Ascending aorta (tissue), 2 donors: ENCODE data around the gene NUBPL. TPM values are rescaled to one million over a fixed set of nuclear protein-coding genes. Genes with fewer than 3 reads are reported as not detected.

Source experiments
- DNase-seq, 2 donors: peaks; one replicate each; pipeline ENCODE4 v3.0.0-alpha.2; 2019; ENCODE audit warnings: low spot score in 2 of 2
- H3K27ac ChIP-seq, 2 donors: fragments of 200-600 bp; sonication (generic); one replicate each; pipeline ENCODE4 v1.5.1; 2016 to 2017; ENCODE audit warnings: mild to moderate bottlenecking in 1 of 2
- H3K27me3 ChIP-seq: fragments of 200-600 bp; sonication (generic); one replicate; pipeline ENCODE4 v1.5.1; 2017
- H3K36me3 ChIP-seq, 2 donors: fragments of 200-600 bp; sonication (generic); one replicate each; pipeline ENCODE4 v1.5.1; 2016
- H3K4me1 ChIP-seq, 2 donors: fragments of 200-600 bp; sonication (generic); one replicate each; pipeline ENCODE4 v1.5.1; 2016 to 2017; ENCODE audit warnings: mild to moderate bottlenecking in 1 of 2
- H3K4me3 ChIP-seq, 2 donors: fragments of 200-600 bp; sonication (generic); one replicate each; pipeline ENCODE4 v1.5.1; 2016 to 2017; ENCODE audit warnings: mild to moderate bottlenecking in 1 of 2
- H3K9me3 ChIP-seq, 2 donors: fragments of 200-600 bp; sonication (generic); one replicate each; pipeline ENCODE4 v1.5.1; 2016
- intact Hi-C: fragments of 100-400 bp; cut with DNase I; formaldehyde crosslinking; loops from one replicate; pipeline ENCODE4 v1.15.1; 2023
- total RNA-seq: library from RNA; depleted of rRNA; stranded (reverse); fragments of >200 nt; gene quantifications from one replicate; pipeline ENCODE4 v1.1.0, GENCODE V29; 2016
- TF ChIP-seq, protein P1 (sequence below), 3 experiments: fragments of 200-600 bp in 2 of 3; fragments of 450-650 bp in 1 of 3; sonication (generic) in 2 of 3; IDR thresholded peaks; one replicate each; pipeline ENCODE4 v1.5.1; 2016 to 2019; ENCODE audit warnings: antibody characterized with exemption in 3 of 3, mild to moderate bottlenecking in 1 of 3, moderate library complexity in 1 of 3

NUBPL gene
- total RNA-seq, 1 donor from 2014 or later = 1.7 TPM

DNA sequence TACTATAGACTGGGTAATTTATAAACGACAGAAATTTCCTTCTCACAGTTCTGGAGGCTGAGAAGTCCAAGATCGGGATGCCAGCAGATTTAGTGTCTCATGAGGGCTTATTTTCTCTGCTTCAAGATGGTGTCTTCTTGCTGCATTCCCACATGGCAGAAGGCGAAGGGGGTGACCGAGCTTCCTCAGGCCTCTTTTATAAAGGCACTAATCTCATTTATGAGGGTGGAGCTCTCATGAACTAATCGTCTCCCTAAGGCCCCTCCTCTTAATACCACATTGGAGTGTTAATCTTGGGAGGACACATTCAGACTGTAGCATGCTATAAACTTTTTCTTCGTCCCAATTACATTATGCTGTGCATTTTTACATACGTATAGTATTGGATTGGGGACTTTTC is 315.5 kb downstream of the NUBPL start:
- intact Hi-C loops = no loop called here
- H3K4me1 ChIP-seq = no peaks in the 10 kb centered on the region
- no peaks in the 10 kb centered on the region for H3K9me3 ChIP-seq
- TF ChIP-seq, protein P1, sequence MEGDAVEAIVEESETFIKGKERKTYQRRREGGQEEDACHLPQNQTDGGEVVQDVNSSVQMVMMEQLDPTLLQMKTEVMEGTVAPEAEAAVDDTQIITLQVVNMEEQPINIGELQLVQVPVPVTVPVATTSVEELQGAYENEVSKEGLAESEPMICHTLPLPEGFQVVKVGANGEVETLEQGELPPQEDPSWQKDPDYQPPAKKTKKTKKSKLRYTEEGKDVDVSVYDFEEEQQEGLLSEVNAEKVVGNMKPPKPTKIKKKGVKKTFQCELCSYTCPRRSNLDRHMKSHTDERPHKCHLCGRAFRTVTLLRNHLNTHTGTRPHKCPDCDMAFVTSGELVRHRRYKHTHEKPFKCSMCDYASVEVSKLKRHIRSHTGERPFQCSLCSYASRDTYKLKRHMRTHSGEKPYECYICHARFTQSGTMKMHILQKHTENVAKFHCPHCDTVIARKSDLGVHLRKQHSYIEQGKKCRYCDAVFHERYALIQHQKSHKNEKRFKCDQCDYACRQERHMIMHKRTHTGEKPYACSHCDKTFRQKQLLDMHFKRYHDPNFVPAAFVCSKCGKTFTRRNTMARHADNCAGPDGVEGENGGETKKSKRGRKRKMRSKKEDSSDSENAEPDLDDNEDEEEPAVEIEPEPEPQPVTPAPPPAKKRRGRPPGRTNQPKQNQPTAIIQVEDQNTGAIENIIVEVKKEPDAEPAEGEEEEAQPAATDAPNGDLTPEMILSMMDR (IDR thresholded peaks at IDR 0.05) = no peak
- no peaks in the 10 kb centered on the region for H3K27me3 ChIP-seq
- H3K36me3 ChIP-seq = no peaks in the 10 kb centered on the region
- H3K4me3 ChIP-seq = no peak overlapping the region
- no peak overlapping the region for H3K27ac ChIP-seq
- no peak for DNase-seq

DNA sequence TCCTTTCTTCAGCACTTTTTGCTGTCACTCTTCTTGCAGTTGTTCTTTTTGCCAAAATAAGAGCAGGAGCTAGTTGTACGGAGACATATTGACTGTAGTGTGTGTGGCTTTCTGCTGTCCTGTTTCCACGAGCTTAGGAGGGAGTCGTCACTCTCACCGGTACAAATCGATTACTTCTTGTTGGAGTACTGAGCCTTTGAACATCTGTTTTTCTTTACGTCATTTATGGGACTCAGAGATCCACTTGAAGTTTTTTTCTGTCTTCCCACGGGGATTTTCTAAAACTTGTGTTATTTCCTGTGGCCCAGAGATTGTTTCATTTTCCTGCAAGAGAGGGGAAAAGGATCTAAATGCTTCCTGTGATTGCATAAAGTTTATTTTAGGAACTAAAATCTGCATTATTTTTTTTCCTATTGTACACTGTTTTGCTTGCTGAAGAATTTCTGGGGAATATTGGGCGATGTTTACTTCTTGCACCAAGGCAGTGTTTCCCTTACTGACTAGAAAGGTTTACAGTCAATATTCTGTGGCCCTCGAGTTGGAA is 316.1 kb downstream of the NUBPL start:
- intact Hi-C loops = no loop called here
- Histone ChIP-seq H3K4me1 (no peaks in the 10 kb centered on the region), H3K27ac (no peak overlapping the region), H3K9me3 (no peaks in the 10 kb centered on the region), H3K4me3 (no peak overlapping the region), H3K36me3 (no peaks in the 10 kb centered on the region), H3K27me3 (no peaks in the 10 kb centered on the region)
- TF ChIP-seq, protein P1 (IDR thresholded peaks at IDR 0.05) = no peak
- no peak for DNase-seq

DNA sequence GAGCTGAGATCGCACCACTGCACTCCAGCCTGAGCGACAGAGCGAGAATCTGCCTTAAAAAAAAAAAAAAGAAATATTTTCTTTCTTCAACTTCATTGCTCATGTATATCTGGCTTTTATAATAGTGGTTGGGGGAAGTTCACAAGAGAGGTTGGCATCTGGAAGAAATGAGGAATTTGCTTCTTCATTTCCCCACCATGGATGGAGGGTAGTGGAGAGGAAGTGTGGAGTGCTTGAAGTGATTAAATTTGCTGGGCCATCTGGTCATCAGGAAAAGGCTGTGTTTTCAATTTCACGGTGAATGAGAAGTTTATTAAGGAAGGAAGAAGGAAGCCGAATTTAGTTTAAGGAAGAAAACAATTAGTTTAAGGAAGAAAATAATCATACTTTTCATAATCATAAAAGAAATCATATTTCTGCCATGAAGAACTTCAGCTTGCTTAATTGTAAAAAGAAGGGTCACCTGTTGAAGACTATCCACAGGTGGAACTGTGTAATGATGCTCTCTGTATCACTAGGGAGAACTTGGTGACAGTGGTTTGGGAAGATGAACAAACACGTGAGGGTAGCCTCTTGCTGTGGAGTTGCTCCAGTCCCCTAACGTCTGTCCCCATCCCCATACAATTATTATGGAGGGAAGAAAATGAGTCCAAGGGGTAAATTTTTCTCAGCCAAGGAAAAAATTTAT is 318.6 kb downstream of the NUBPL start:
- no peaks in the 10 kb centered on the region for H3K4me1 ChIP-seq
- no peaks in the 10 kb centered on the region for H3K36me3 ChIP-seq
- DNase-seq = no peak
- H3K9me3 ChIP-seq = no peaks in the 10 kb centered on the region
- TF ChIP-seq, protein P1 (IDR thresholded peaks at IDR 0.05) = no peak
- H3K27me3 ChIP-seq = no peaks in the 10 kb centered on the region
- no peak overlapping the region for H3K4me3 ChIP-seq
- no peak overlapping the region for H3K27ac ChIP-seq
- intact Hi-C loops = no loop called here

DNA sequence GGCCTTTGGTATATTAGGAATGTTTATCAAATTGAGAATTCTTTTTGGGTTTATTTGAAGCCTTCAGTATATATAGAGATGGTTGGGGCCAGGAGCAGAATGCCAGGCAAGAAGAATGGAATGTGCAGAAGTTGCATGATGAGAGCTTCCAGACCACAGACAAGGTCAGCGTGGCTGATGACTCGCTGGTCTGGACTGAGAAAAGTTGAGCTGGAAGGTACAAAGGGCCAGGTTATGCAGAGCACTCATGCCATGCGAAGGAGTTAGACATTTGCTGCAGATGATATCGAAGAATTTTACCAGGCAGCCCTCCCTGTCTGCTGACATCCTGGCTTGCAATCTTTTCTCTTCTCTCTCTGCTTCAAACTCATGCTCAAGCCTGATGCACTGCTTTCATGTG is 319.7 kb downstream of the NUBPL start:
- H3K27me3 ChIP-seq = no peaks in the 10 kb centered on the region
- TF ChIP-seq, protein P1 (IDR thresholded peaks at IDR 0.05) = no peak
- DNase-seq = no peak
- intact Hi-C loops = no loop called here
- no peaks in the 10 kb centered on the region for H3K4me1 ChIP-seq
- no peaks in the 10 kb centered on the region for H3K36me3 ChIP-seq
- H3K4me3 ChIP-seq = no peak overlapping the region
- no peaks in the 10 kb centered on the region for H3K9me3 ChIP-seq
- no peak overlapping the region for H3K27ac ChIP-seq

DNA sequence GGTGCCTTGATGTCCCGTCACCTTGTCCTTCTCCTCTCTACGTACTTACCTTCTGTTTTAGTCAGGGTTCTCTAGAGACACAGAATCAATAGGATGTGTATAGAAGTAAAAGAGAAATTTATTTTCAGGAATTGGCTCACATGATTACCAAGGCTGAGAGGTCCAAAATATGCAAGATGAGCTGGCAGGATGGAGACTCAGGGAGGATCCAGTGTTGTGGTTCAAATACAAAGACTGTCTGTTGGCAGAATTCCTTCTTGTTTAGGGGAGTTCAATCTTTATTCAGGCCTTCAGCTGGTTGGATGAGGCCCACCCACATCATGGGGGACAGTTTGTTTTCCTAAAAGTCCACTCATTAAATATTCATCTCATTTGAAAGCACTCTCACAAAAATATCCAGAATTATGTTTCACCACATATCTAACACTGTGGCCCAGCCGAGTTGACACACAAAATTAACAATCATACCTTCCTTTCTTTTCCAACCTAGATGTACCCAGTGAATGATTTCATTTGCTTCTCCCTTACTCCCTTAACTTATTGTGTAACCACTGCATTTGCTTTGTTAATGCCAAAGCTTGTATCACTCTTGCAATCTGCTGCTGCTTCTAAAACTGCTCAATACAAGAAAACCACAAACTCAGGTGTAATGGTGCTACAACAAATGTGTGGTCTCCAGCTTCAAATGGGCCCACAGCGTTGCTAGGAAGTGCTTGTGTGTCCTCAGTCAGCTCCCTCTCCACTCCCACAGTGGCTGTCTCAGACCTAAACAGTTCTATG is 320.5 kb downstream of the NUBPL start:
- Histone ChIP-seq H3K27ac (no peak overlapping the region), H3K4me1 (no peaks in the 10 kb centered on the region), H3K4me3 (no peak overlapping the region), H3K36me3 (no peaks in the 10 kb centered on the region), H3K9me3 (no peaks in the 10 kb centered on the region), H3K27me3 (no peaks in the 10 kb centered on the region)
- no peak for DNase-seq
- intact Hi-C loops = no loop called here
- TF ChIP-seq, protein P1 (IDR thresholded peaks at IDR 0.05) = no peak
